ENCODE measurements around the gene TRIOBP. TPM values are rescaled to one million over a fixed set of nuclear protein-coding genes. Genes with fewer than 3 reads are reported as not detected.
A peak's percentile ranks its signal among the peaks of the same experiment; 100 is the strongest.

Gene TRIOBP
- total and polyA plus RNA-seq, 2 of the 13 experiments (the other 11 are each of a cell fraction or from before 2014, with no cell fraction given), result 6.1 to 15.4 TPM

DNA sequence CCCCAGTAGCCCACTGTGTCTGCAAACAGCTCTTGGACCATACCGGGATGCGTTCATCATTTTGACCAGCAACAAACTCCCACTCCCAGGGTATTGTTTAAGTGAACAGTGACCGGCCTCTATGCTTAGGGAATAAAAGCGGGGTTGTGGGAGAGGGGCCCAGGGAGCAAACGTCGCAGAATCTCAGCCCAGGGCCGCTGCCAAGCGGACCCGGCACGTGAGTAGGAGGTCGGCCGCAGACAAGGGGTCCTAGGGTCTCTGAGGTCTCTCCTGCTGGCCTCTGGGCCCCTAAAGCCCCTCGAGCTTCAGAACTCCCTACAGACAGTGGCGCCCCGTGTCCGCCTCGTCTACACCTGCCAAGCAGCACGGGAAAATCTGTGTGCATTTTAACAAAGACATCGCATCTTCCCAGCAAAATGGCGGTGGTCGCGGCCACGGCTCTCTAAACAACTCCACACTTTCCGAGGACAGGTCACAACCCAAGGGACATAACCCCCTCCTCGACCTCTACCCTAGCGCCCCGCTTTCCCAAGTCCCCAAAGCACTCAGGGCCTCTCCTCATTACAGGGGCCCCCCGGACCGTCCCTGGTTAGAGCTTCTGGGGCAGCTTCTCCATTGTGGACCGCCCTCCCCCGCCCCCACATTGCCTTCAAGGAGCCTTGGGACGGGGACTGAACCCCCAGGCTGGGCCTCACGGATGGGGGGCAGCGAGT, 106.9 kb downstream of the TRIOBP start (continued):
- TF ChIP-seq, protein P1, sequence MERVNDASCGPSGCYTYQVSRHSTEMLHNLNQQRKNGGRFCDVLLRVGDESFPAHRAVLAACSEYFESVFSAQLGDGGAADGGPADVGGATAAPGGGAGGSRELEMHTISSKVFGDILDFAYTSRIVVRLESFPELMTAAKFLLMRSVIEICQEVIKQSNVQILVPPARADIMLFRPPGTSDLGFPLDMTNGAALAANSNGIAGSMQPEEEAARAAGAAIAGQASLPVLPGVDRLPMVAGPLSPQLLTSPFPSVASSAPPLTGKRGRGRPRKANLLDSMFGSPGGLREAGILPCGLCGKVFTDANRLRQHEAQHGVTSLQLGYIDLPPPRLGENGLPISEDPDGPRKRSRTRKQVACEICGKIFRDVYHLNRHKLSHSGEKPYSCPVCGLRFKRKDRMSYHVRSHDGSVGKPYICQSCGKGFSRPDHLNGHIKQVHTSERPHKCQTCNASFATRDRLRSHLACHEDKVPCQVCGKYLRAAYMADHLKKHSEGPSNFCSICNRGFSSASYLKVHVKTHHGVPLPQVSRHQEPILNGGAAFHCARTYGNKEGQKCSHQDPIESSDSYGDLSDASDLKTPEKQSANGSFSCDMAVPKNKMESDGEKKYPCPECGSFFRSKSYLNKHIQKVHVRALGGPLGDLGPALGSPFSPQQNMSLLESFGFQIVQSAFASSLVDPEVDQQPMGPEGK (CRISPR knock-in tag; IDR thresholded peaks at IDR 0.05), result no peak
- no peak for TF ChIP-seq SOX5 (CRISPR knock-in tag; IDR thresholded peaks at IDR 0.05; ENCODE audit: borderline replicate concordance)
- no peak for TF ChIP-seq NFYB (CRISPR knock-in tag; IDR thresholded peaks at IDR 0.05)
- TF ChIP-seq NFKB2 (CRISPR knock-in tag; IDR thresholded peaks at IDR 0.05; ENCODE audit: borderline replicate concordance), result peak; percentile 44; the same call in 1 of the 2 replicates
- TF ChIP-seq ZNF614 (CRISPR knock-in tag; IDR thresholded peaks at IDR 0.05; ENCODE audit: borderline replicate concordance), result no peak
- peak; percentile 71 for TF ChIP-seq ZNF605 (CRISPR knock-in tag; IDR thresholded peaks at IDR 0.05)
- no peak for TF ChIP-seq DPF2 (CRISPR knock-in tag; IDR thresholded peaks at IDR 0.05; ENCODE audit: borderline replicate concordance, low read depth)
- TF ChIP-seq ZFP90 (CRISPR knock-in tag; IDR thresholded peaks at IDR 0.05; ENCODE audit: borderline replicate concordance), result 0 out of 2 replicates have a peak, but pooled peaks have one; percentile 19
- peak; percentile 30; the same call in 1 of the 2 replicates for TF ChIP-seq POLR2AphosphoS5 (IDR thresholded peaks at IDR 0.05; ENCODE audit: low read depth, low read length)
- TF ChIP-seq ZNF570 (CRISPR knock-in tag; IDR thresholded peaks at IDR 0.05; ENCODE audit: borderline replicate concordance), result no peak
- 0 out of 2 replicates have a peak, but pooled peaks have one; percentile 70 for TF ChIP-seq CREB3 (CRISPR knock-in tag; IDR thresholded peaks at IDR 0.05)
- TF ChIP-seq GFI1 (CRISPR knock-in tag; IDR thresholded peaks at IDR 0.05; ENCODE audit: borderline replicate concordance), result peak; percentile 27; the same call in 1 of the 2 replicates
- TF ChIP-seq GABPB1 (CRISPR knock-in tag; IDR thresholded peaks at IDR 0.05), result no peak
- TF ChIP-seq CBFB (CRISPR knock-in tag; IDR thresholded peaks at IDR 0.05), result no peak
- no peak for TF ChIP-seq SP4 (CRISPR knock-in tag; IDR thresholded peaks at IDR 0.05)
- no peak for TF ChIP-seq CC2D1A (CRISPR knock-in tag; IDR thresholded peaks at IDR 0.05)
- no peak for TF ChIP-seq ARNT (IDR thresholded peaks at IDR 0.05)
- no peak for TF ChIP-seq ZFP62 (CRISPR knock-in tag; IDR thresholded peaks at IDR 0.05)
- no peak for TF ChIP-seq GPN1 (CRISPR knock-in tag; IDR thresholded peaks at IDR 0.05; ENCODE audit: borderline replicate concordance)
- no peak for TF ChIP-seq NR2C2 (CRISPR knock-in tag; IDR thresholded peaks at IDR 0.05; ENCODE audit: borderline replicate concordance)
- TF ChIP-seq ZNF761 (CRISPR knock-in tag; conservative IDR thresholded peaks at IDR 0.05), result no peak
- TF ChIP-seq FIP1L1 (IDR thresholded peaks at IDR 0.05; ENCODE audit: borderline replicate concordance, insufficient read depth, low read depth, low read length), result no peak
- TF ChIP-seq SOX6 (IDR thresholded peaks at IDR 0.05), result no peak
- no peak for TF ChIP-seq SOX6 (CRISPR knock-in tag; IDR thresholded peaks at IDR 0.05)
- no peak for TF ChIP-seq JUNB (CRISPR knock-in tag; IDR thresholded peaks at IDR 0.05; ENCODE audit: borderline replicate concordance)
- TF ChIP-seq FOXP4 (CRISPR knock-in tag; IDR thresholded peaks at IDR 0.05), result no peak
